Left ventricle myocardium inferior (tissue), 1 donor: ENCODE results near the gene ELMO1. TPM values are rescaled to one million over a fixed set of nuclear protein-coding genes. Genes with fewer than 3 reads are reported as not detected.
A peak's percentile ranks its signal among the peaks of the same experiment; 100 is the strongest.

Experiments used
- DNase-seq: peaks from one replicate; pipeline ENCODE4 v3.0.0-alpha.2; 2020
- H3K27ac ChIP-seq: fragments of 200-600 bp; replicated peaks from 2 replicates; pipeline ENCODE4 v1.8.0; 2021
- H3K27me3 ChIP-seq: fragments of 200-600 bp; 2 replicates; pipeline ENCODE4 v1.8.0; 2021; ENCODE audit warnings: low read depth
- H3K36me3 ChIP-seq: fragments of 200-600 bp; 2 replicates; pipeline ENCODE4 v1.8.0; 2021
- H3K4me1 ChIP-seq: fragments of 200-600 bp; 2 replicates; pipeline ENCODE4 v1.8.0; 2021
- H3K4me3 ChIP-seq: fragments of 200-600 bp; 2 replicates; pipeline ENCODE4 v1.8.0; 2021; ENCODE audit warnings: mild to moderate bottlenecking, moderate library complexity
- H3K9me3 ChIP-seq: fragments of 200-600 bp; replicated peaks from 2 replicates; pipeline ENCODE4 v1.8.0; 2021
- intact Hi-C: fragments of 100-400 bp; cut with micrococcal nuclease; formaldehyde crosslinking; loops from one replicate; pipeline ENCODE4 v1.11.0; 2022
- total RNA-seq: library from RNA; stranded (reverse); fragmentation: NEBNext Ultra II Directional; extraction: Animal tissue kit (Norgen Biotek cat#: 25700); gene quantifications from one replicate; pipeline ENCODE4 v1.2.1, GENCODE V29; 2021
- TF ChIP-seq, protein P1 (sequence below): fragments of 200-600 bp; IDR thresholded peaks from 2 replicates; pipeline ENCODE4 v1.8.0; 2021; ENCODE audit warnings: antibody characterized with exemption, mild to moderate bottlenecking, borderline replicate concordance
- donor health status: DM: no; HTN: yes; CAD: no; lungs with severe emphysema.

The ELMO1 gene
- total RNA-seq, 1 donor from 2014 or later = 10.0 TPM

DNA sequence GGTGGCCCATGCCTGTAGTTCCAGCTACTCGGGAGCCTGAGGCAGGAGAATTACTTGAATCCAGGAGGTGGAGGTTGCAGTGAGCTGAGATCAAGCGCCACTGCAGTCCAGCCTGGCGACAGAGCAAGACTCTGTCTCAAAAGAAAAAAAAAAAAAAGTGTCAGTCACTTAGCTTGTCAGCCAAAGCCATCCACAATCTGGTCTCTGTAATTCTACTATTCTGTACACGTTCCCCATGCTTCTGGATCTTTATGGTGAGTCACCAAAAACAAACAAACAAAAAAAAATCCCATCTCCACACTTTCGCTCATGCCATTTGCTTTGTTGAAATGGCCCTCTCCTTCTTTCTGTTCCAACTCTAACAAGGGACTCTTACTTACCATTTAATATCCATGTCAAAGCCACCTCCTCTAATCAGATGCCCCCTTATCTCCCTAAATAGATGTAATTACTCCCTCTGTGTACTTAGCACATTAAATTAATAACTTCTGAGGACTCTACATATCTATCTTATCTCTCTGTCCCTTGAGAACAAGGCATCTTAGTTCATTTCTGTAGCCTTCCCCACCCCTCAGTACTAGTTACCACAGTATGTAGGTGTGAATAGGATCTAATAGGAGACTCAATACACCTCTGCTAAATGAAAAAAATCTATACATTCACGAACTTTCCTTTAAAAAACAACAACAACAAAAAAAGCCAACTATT, 128.4 kb downstream of the ELMO1 start:
- no peak overlapping the region for H3K27ac ChIP-seq
- TF ChIP-seq, protein P1, sequence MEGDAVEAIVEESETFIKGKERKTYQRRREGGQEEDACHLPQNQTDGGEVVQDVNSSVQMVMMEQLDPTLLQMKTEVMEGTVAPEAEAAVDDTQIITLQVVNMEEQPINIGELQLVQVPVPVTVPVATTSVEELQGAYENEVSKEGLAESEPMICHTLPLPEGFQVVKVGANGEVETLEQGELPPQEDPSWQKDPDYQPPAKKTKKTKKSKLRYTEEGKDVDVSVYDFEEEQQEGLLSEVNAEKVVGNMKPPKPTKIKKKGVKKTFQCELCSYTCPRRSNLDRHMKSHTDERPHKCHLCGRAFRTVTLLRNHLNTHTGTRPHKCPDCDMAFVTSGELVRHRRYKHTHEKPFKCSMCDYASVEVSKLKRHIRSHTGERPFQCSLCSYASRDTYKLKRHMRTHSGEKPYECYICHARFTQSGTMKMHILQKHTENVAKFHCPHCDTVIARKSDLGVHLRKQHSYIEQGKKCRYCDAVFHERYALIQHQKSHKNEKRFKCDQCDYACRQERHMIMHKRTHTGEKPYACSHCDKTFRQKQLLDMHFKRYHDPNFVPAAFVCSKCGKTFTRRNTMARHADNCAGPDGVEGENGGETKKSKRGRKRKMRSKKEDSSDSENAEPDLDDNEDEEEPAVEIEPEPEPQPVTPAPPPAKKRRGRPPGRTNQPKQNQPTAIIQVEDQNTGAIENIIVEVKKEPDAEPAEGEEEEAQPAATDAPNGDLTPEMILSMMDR = no peak
- peaks cover 10% of the 10 kb centered on the region for H3K4me1 ChIP-seq
- no peak for DNase-seq
- no peaks in the 10 kb centered on the region for H3K9me3 ChIP-seq
- H3K4me3 ChIP-seq = no peak overlapping the region
- no peaks in the 10 kb centered on the region for H3K36me3 ChIP-seq
- intact Hi-C loops = no loop called here
- H3K27me3 ChIP-seq = no peaks in the 10 kb centered on the region

DNA sequence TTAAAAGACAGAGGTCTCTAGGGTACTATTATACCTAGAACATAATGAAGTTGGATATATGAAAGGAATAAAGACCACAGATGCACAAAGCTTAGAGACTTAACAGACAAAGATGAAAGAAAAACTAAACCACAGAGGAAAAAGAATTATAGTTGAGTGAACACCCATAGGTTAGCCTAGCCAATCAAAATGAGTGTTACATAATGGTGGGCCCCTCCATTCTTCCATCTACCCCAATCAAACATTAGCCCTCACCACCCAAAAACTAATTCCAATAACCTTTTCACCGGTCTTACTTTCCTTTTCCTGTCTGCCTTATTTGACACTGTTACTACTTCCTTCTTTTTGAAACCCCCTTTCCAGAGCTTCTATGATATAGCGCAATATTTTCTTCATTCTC, 130.1 kb downstream of the ELMO1 start:
- DNase-seq = no peak
- H3K4me1 ChIP-seq = peaks cover 10% of the 10 kb centered on the region
- no peak overlapping the region for H3K27ac ChIP-seq
- no peak overlapping the region for H3K4me3 ChIP-seq
- no peaks in the 10 kb centered on the region for H3K9me3 ChIP-seq
- TF ChIP-seq, protein P1 = no peak
- H3K36me3 ChIP-seq = peaks cover 10% of the 10 kb centered on the region
- no peaks in the 10 kb centered on the region for H3K27me3 ChIP-seq
- intact Hi-C loops = no loop called here

DNA sequence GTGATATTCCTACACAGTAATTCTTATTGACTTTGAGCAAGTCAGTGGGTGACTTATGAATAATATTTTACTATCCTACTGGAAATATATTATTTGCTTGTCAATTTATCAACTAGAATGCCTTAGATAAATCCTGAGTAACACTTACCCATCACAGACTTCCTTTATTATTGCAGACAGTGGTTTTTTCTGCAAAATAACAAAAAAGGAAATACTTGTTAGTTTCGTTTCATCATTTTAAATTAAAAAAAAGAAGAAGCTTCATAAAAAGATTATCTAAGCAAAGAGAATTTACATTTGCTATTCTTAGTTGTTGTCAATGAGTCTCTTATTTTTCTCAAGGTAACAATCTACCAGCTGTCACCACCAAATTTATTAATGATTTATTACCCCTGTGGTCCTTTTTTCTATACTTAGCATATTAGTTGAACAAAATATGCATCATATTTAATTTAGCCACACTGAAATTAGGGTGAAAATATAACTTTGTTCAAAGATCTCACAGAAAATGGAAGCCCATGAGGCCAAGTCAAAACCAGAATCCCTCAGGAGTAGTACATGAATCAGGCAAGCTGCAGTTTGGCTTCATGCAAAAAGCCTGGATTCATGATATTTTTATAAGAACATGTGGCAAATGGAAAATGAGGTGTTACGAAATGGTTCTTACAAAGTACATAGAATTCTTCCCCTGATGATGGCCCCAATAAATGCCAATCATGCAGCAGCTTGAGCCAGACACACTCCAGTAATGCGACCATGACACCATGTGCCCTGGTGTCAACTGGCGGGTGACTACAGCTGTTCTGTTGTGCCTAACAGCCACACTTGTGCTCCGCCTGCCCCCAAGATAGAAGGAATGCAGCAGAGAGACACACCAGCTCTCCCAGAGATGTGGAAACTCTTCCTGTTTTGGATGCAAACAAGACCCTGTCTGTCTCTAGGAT, 132.6 kb downstream of the ELMO1 start:
- TF ChIP-seq, protein P1 = no peak
- no peak for DNase-seq
- intact Hi-C loops = no loop called here
- Histone ChIP-seq H3K27me3 (no peaks in the 10 kb centered on the region), H3K27ac (peak overlapping the region; percentile 35), H3K36me3 (peaks cover 10% of the 10 kb centered on the region), H3K4me3 (no peak overlapping the region), H3K9me3 (no peaks in the 10 kb centered on the region), H3K4me1 (peaks cover 15% of the 10 kb centered on the region)

DNA sequence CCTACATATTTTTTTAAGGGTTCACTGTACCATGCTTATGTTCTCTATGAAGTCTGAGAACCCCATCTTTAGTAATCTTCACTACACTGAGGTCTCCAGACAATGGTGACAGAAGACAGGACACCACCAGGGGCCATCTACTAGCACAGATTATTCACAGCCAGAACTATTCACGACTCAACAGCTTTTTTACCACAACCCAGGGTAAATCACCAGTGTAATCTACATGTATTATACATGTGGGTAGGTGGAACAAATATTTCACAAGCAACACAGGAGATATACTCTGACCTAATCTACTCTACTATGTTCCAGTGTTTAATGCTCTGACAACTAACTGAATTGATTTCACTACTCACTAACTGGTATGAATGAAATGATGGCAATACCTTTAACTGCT, 136.1 kb downstream of the ELMO1 start:
- Histone ChIP-seq H3K4me3 (no peak overlapping the region), H3K36me3 (peaks cover 10% of the 10 kb centered on the region), H3K9me3 (no peaks in the 10 kb centered on the region), H3K4me1 (peaks cover 25% of the 10 kb centered on the region), H3K27ac (no peak overlapping the region), H3K27me3 (no peaks in the 10 kb centered on the region)
- TF ChIP-seq, protein P1 = no peak
- no peak for DNase-seq
- intact Hi-C loops = no loop called here

GRCh38 chr7:37311355-37311754, 137.3 kb downstream of the ELMO1 start:
- TF ChIP-seq, protein P1 = no peak
- intact Hi-C loops = no loop called here
- Histone ChIP-seq H3K27me3 (no peaks in the 10 kb centered on the region), H3K36me3 (peaks cover 10% of the 10 kb centered on the region), H3K4me3 (no peak overlapping the region), H3K9me3 (no peaks in the 10 kb centered on the region), H3K27ac (no peak overlapping the region), H3K4me1 (peaks cover 23% of the 10 kb centered on the region)
- no peak for DNase-seq
